Esophagus muscularis mucosa (tissue), 4 donors: Measurements from ENCODE around the gene CHAD. TPM values are rescaled to one million over a fixed set of nuclear protein-coding genes. Genes with fewer than 3 reads are reported as not detected.
"Not testable (repeated sequence)": the region's sequence is repeated elsewhere in the genome, so short reads cannot be mapped to it uniquely, and the experiment has no call there.

Experiments
- DNase-seq: peaks from one replicate; pipeline ENCODE4 v3.0.0-alpha.2; 2017; ENCODE audit errors: extremely low spot score
- H3K27ac ChIP-seq, 4 donors: fragments of 200-600 bp; sonication (generic); replicated peaks in 1 of 4; 1 replicate in 3 of 4; 2 replicates in 1 of 4; pipeline ENCODE4 v1.5.1; 2016 to 2019; ENCODE audit warnings: mild to moderate bottlenecking in 1 of 4
- H3K27me3 ChIP-seq, 4 donors: fragments of 200-600 bp; sonication (generic); one replicate each; pipeline versions ENCODE4 v1.5.1 to v1.6.0; 2016 to 2019
- H3K36me3 ChIP-seq, 4 donors: fragments of 200-600 bp; sonication (generic); one replicate each; pipeline ENCODE4 v1.5.1; 2016 to 2019
- H3K4me1 ChIP-seq, 4 donors: fragments of 200-600 bp; sonication (generic); one replicate each; pipeline ENCODE4 v1.5.1; 2016 to 2019
- H3K4me3 ChIP-seq, 4 donors: fragments of 200-600 bp; sonication (generic); 1 replicate in 2 of 4; 2 replicates in 2 of 4; pipeline ENCODE4 v1.5.1; 2016 to 2019; ENCODE audit warnings: mild to moderate bottlenecking in 4 of 4, moderate library complexity in 1 of 4
- H3K9me3 ChIP-seq, 4 donors: fragments of 200-600 bp; sonication (generic); 1 replicate in 3 of 4; 2 replicates in 1 of 4; pipeline ENCODE4 v1.5.1; 2016 to 2019
- EP300 ChIP-seq: sonication (generic); formaldehyde crosslinking; IDR thresholded peaks from one replicate; pipeline ENCODE4 v1.6.1; 2017; ENCODE audit warnings: antibody characterized with exemption
- POLR2A ChIP-seq: fragments of 450-650 bp; IDR thresholded peaks from one replicate; pipeline ENCODE4 v1.6.1; 2017; ENCODE audit warnings: antibody characterized with exemption, moderate library complexity, mild to moderate bottlenecking, low read depth
- POLR2AphosphoS5 ChIP-seq, 2 donors: sonication (generic); formaldehyde crosslinking; IDR thresholded peaks; one replicate each; pipeline ENCODE4 v1.6.1; 2017; ENCODE audit warnings: antibody characterized with exemption in 2 of 2
- WGBS: methylation state at CpG from one replicate; pipeline ENCODE4 v1.1.5; 2018; 5-methylcytosine and 5-hydroxymethylcytosine counted together
- intact Hi-C: fragments of 100-400 bp; cut with DNase I; formaldehyde crosslinking; loops from one replicate; pipeline ENCODE4 v1.15.1; 2023
- total RNA-seq, 4 donors: library from RNA; depleted of rRNA; stranded (reverse); fragments of >200 nt; gene quantifications; one replicate each; pipeline versions ENCODE4 v1.1.0 to v1.2.1, GENCODE V29; 2016
- TF ChIP-seq, protein P1 (sequence below), 3 experiments: fragments of 200-600 bp in 2 of 3; fragments of 450-650 bp in 1 of 3; sonication (generic) in 2 of 3; IDR thresholded peaks; one replicate each; pipeline ENCODE4 v1.5.1; 2017 to 2019; ENCODE audit warnings: antibody characterized with exemption in 3 of 3, mild to moderate bottlenecking in 2 of 3, moderate library complexity in 1 of 3

Gene CHAD
- total RNA-seq, 4 donors from 2014 or later, result not detected

DNA sequence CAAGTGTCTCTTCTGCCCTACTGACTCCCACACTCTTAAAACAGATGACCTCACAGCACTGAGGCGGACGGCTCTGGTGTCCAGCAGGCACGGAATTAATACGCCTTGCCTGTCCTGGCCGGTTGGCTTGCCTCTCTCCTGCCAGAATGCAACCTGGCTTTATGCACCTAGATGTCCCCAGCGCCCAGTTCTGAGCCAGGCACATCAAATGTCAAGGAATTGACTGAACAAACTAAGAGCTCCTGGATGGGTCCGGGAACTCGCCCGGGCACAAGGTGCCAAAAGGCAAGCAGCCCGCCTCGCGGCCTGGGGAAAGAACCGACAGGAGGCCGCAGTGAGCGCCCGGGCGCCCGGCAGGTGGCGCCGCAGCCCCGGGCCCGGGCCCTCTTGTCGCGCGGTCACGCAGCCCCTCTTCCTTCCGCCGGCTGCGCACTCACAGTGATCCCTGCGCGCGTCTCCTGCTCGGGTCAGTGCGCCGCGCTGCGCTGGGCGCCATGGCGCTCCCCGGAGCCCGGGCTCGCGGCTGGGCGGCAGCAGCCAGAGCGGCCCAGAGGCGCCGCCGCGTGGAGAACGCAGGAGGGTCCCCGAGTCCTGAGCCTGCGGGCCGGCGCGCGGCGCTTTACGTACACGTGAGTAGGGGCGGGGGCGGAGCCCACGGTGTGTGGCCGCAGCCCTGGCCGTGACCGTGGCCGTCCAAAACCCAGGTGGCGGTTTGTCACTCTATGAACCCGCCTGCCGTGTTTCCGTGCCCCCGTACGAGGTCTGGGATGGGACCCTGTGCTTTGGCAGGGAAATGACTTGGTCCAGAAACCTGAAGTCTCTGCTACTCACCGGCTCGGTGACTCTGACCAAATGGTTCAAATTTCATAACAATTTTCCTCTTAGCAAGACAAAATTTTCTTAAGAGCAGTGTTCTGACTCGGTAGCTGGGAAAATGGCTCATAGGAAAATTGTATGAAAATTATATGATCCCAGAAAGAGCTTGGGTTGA is 10.0 kb upstream of the CHAD start, which contains the start of gene RSAD1:
RSAD1 (plus strand) TSS at position 470 of the 991 bp plus-strand sequence; CDS start at position 495, 25 bp downstream.
- 5% methylated on average over 4 of the region's 75 CpGs for WGBS
- DNase-seq, result peak; percentile 94
- Histone ChIP-seq H3K36me3 (peaks cover 0 to 25% (median 14%) of the 10 kb centered on the region in 4 donors), H3K27me3 (peaks cover 0 to 16% (median 5%) of the 10 kb centered on the region in 4 donors), H3K27ac (peak within 1 kb of the TSS; percentile 86 to 92 (median 88)), H3K4me3 (peak within 1 kb of the TSS; percentile 72 to 86 (median 77)), H3K9me3 (no peaks in the 10 kb centered on the region), H3K4me1 (peaks cover 35 to 42% (median 37%) of the 10 kb centered on the region in 4 donors)
- TF ChIP-seq POLR2AphosphoS5 (IDR thresholded peaks at IDR 0.05) (peak; percentile 74 to 89), EP300 (no peak), POLR2A (peak; percentile 91)
- TF ChIP-seq, protein P1, sequence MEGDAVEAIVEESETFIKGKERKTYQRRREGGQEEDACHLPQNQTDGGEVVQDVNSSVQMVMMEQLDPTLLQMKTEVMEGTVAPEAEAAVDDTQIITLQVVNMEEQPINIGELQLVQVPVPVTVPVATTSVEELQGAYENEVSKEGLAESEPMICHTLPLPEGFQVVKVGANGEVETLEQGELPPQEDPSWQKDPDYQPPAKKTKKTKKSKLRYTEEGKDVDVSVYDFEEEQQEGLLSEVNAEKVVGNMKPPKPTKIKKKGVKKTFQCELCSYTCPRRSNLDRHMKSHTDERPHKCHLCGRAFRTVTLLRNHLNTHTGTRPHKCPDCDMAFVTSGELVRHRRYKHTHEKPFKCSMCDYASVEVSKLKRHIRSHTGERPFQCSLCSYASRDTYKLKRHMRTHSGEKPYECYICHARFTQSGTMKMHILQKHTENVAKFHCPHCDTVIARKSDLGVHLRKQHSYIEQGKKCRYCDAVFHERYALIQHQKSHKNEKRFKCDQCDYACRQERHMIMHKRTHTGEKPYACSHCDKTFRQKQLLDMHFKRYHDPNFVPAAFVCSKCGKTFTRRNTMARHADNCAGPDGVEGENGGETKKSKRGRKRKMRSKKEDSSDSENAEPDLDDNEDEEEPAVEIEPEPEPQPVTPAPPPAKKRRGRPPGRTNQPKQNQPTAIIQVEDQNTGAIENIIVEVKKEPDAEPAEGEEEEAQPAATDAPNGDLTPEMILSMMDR (IDR thresholded peaks at IDR 0.05), result peak; percentile 90 to 92 (median 91)
- intact Hi-C loops, result no loop called here

DNA sequence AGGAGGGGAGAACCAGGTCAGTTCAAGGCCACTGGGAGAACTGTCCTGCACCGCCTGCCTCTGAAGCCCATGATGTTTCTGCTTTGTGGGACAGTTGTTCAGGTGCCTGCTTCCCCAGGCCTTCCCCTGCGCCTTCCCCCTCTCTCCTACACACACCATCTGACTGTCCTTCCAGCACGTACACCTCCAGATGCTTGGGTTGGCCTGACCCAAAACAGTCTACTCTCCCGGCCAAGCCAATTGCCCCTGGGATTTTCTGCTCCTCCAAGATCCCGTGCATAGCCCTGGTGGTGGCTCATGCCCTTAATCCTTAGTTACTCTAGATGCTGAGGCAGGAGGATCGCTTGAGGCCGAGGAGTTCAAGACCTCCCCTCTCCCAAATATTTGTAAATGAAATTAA is 9.3 kb upstream of the CHAD start:
- peaks cover 0 to 16% (median 5%) of the 10 kb centered on the region in 4 donors for H3K27me3 ChIP-seq
- H3K9me3 ChIP-seq, result no peaks in the 10 kb centered on the region
- peak overlapping the region; percentile 86 to 92 (median 88) for H3K27ac ChIP-seq
- peaks cover 30 to 36% (median 33%) of the 10 kb centered on the region in 4 donors for H3K4me1 ChIP-seq
- H3K4me3 ChIP-seq, result peak overlapping the region in 3 of 4 donors; percentile 72 to 86 (median 80)
- DNase-seq, result no peak
- peaks cover 0 to 26% (median 9%) of the 10 kb centered on the region in 4 donors for H3K36me3 ChIP-seq
- TF ChIP-seq, protein P1 (IDR thresholded peaks at IDR 0.05), result no peak
- no peak for TF ChIP-seq POLR2A
- no peak for TF ChIP-seq EP300
- TF ChIP-seq POLR2AphosphoS5 (IDR thresholded peaks at IDR 0.05), result no peak
- WGBS, result 73% methylated on average over 7 of the region's 7 CpGs
- intact Hi-C loops, result no loop called here

DNA sequence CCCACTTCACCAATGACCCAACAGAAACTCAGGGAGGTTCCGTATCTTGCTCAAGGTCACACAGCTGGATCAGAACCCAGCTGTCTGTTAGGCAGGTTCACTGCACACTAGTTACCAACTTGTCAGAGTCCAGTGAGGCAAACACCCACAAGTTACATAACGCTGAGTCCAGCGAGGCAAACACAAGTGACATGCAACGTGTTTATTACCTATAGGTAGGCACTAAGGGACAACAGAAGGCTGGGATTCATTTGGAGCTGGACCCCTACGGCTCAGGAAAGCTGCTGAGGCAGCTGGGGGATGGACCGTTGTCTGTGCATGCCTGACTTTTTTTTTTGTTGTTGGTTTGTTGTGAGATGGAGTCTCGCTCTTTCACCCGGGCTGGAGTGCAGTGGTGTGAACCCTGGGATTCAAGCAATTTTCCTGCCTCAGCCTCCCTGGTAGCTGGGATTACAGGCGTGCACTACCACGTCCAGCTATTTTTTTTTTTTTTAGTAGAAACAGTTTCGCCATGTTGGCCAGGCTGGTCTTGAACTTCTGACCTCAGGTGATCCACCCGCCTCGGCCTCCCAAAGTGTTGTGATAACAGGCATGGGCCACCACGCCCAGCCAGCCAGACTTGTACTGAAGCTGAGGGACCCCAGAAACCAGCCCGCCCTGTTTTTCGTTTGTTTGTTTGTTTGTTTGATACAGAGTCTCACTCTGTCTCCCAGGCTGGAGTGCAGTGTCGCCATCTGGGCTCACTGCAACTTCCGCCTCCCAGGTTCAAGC is 8.1 kb upstream of the CHAD start:
- DNase-seq, result no peak
- Histone ChIP-seq H3K4me3 (no peak overlapping the region), H3K4me1 (peaks cover 20 to 23% (median 22%) of the 10 kb centered on the region in 4 donors), H3K36me3 (peaks cover 0 to 24% (median 8%) of the 10 kb centered on the region in 4 donors), H3K9me3 (no peaks in the 10 kb centered on the region), H3K27ac (no peak overlapping the region), H3K27me3 (peaks cover 0 to 16% (median 5%) of the 10 kb centered on the region in 4 donors)
- TF ChIP-seq EP300 (no peak), POLR2A (no peak), POLR2AphosphoS5 (IDR thresholded peaks at IDR 0.05) (no peak)
- TF ChIP-seq, protein P1 (IDR thresholded peaks at IDR 0.05), result no peak
- WGBS, result 82% methylated on average over 18 of the region's 18 CpGs
- intact Hi-C loops, result no loop called here

DNA sequence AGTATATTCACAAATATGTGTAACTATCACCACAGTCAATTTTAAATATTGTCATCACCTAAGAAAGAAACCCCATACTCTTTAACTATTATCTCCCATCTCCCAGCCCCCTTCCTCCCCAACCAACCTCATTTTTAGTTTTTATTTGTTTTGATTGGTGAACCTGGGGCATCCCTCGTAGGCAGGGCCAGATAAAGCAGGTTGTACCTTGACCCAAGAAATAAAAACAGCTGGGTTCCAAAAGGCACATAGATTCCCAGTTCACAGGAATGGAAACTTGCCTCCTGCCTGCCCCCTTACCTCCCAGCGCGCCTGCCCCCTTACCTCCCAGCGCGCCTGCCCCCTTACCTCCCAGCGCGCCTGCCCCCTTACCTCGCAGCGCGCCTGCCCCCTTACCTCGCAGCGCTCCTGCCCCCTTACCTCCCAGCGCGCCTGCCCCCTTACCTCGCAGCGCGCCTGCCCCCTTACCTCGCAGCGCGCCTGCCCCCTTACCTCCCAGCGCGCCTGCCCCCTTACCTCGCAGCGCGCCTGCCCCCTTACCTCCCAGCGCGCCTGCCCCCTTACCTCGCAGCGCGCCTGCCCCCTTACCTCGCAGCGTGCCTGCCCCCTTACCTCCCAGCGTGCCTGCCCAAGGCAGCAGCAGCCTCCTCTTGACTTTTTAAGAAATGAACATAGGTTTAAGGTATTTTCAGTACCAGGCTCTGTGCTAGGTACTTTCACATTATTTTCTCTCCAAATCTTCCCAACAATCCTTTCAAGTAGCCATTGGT is 7.3 kb upstream of the CHAD start:
- Histone ChIP-seq H3K27me3 (peaks cover 0 to 16% (median 5%) of the 10 kb centered on the region in 4 donors), H3K36me3 (peaks cover 0 to 30% (median 11%) of the 10 kb centered on the region in 4 donors), H3K4me1 (peaks cover 17 to 22% (median 21%) of the 10 kb centered on the region in 4 donors)
- intact Hi-C loops, DNase-seq, H3K27ac ChIP-seq, H3K9me3 ChIP-seq, H3K4me3 ChIP-seq: not testable (repeated sequence)
- 43% methylated on average over 20 of the region's 33 CpGs for WGBS
